Dermis blood vessel endothelial cell (primary cell): Measurements from ENCODE around the gene MAGED4. TPM values are rescaled to one million over a fixed set of nuclear protein-coding genes. Genes with fewer than 3 reads are reported as not detected.
"Not testable (repeated sequence)": the region's sequence is repeated elsewhere in the genome, so short reads cannot be mapped to it uniquely, and the experiment has no call there.

Source experiments
- DNase-seq: peaks from one replicate; pipeline ENCODE4 v3.0.0; 2010
- total RNA-seq: library from RNA; depleted of rRNA; stranded (reverse); fragments of >200 nt; gene quantifications from 2 replicates; pipeline ENCODE4 v1.2.3, GENCODE V29; 2014

Gene MAGED4
- total RNA-seq, result 28.2 and 28.9 TPM in 2 replicates

DNA sequence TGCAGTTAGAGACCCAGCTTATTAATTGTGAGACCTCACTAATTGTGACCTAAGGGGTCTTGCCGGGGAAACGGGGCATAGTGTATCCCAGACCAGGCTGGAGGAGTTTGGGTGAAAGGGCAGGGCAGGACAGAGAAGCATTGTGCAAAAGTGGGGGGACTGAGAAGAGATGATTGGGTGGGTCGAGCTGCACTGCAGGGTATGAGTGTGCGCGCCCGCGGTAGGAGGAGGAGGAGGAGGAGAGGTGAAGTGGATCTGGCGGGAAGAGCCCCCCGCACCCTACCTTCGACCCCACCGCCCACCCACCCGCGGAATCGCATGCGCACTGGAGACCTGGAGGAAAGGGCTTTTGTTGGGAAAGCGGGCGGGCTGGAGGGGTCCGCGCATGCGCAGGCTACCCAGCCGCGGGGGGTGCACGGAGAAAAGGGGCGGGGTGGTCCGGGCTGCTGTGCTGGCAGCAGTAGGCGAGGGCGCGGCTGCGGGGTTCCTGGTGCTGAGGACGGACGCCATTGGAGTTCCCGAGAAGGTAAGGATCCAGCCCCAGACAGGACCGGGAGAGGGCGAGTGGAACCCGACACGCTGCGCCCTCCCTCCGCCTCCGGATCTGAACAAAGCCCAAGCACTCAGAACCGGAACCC is at the start of gene MAGED4:
Gene MAGED4, plus strand, starts transcription at position 449 of the 638 bp plus-strand sequence. CDS start 1,035 bp downstream, outside the sequence.
- DNase-seq, result not testable (repeated sequence)

DNA sequence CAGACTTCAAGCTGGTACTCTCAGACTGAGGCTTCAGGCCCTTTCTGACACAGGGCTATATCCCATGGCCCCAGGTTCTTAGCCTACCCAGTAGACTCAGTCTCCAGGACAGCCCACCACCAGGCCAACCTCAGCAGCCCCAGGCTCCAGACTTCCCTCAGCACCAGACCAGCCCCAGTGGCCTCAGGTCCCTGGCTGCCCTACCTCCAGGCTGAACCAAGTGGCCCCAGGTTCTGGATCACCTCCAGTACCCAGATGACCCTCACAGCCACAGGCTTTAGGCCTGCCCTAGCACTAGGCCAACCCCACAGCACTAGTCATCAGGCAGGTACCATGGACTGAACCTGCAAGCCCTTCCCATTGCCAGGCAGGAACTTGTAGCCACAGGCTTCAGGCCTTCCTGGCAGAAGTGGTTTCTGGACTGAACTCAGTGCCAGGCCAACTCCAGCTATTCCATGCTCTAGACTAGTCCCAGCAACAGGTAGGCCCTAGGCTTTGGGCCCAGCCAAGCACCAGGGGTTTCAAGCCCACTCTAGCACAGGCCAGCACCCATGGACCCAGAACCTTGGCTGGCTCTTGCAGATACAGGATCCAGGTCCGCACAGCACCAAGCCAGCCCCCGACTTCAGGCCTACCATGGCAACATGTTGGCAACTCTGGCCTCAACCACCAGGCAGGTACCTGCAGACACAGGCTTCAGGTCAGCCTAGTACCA is 45.7 kb upstream of the MAGED4 start:
- no peak for DNase-seq

- no peak for DNase-seq
These were observed 45.2 kb upstream of the MAGED4 start for GRCh38 chrX:52139545-52139895.

DNA sequence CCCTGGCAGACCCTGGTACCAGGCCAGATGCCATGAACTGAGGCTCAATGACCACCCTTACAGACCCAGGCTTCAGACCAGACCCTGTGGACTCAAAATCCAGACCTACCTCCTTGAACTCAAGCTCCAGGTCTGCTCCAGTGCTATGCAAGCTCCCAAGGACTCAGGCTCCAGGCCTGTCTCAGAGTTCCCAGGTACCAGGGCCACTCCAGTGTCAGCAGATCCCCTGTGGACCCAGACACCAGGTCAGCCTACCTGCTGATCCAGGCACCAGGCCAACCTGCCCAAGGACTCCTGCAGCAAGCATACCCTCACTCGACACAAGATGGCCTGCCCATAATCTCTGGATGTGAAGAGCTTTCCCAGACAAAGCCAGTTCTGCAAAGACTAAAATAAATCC is 44.7 kb upstream of the MAGED4 start:
- DNase-seq, result no peak

DNA sequence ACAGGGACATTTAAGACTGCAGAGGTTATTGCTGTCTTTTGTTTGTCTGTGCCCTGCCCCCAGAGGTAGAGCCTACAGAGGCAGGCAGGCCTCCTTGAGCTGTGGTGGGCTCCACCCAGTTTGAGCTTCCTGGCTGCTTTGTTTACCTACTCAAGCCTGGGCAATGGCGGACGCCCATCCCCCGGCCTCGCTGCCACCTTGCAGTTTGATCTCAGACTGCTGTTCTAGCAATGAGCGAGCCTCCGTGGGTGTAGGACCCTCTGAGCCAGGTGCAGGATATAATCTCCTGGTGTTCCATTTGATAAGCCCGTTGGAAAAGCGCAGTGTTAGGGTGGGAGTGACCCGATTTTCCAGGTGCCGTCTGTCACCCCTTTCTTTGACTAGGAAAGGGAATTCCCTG is 34.0 kb upstream of the MAGED4 start:
- DNase-seq, result not testable (repeated sequence)

- not testable (repeated sequence) for DNase-seq
These were observed 24.5 kb upstream of the MAGED4 start for GRCh38 chrX:52160140-52160539.

DNA sequence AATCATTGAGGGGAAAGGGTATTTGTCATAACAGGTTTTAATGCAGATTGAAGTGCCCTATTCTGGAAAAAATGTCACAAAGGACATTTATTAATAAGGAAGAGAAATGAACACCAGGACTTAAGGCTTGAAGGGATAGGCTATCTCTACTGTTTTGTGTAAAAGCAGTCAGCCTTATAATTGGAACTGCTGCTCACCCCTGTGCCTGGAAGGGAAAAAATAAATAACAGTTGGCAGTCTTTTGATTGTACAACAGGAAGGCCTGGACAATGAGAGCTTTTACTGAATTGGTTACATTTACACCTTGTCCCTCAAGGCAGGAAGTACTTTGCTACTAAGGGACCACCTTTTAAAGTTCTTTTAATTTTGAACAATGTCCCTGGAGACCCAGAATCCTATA is 17.8 kb upstream of the MAGED4 start:
- DNase-seq, result no peak

- DNase-seq, result not testable (repeated sequence)
These were observed 13.6 kb upstream of the MAGED4 start for GRCh38 chrX:52171055-52171454.

DNA sequence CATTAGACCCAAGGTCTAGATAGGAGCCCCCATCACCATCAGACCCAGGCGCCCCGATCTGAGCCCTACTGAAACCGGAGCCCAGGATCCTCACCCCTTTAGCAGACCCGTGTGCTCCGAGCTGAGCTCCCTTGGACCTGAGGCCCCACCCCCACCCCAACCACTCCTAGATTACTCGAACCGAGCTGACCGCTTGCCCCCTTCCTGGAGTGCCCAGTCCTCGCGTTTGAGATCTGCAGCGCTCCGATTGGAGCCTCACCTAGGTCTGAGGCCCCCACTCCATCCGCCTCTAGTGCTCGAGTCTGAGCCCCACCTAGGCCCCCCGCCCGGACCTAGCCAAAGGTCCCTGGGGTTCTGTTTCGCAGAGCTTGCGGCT is 378 bp downstream of the MAGED4 start:
- DNase-seq, result not testable (repeated sequence)

DNA sequence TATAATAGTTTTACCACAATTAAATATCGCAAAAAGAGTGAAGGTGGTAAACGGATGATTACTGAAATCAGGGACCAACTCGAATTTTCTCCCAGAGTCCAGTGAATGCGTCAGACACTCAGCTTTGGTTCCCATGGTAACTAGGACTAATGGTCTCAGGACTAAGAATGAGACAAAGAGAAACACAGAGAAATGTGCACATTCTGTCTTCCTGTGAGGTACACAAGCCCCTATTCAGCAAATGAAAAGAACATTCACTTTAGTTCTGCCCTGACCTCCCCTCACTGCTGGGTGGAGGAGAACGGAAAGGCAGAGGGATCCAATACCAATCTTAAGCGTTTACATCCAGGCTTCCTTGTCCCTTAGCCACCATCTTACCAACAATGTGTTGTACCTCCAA is 26.7 kb downstream of the MAGED4 start:
- not testable (repeated sequence) for DNase-seq

DNA sequence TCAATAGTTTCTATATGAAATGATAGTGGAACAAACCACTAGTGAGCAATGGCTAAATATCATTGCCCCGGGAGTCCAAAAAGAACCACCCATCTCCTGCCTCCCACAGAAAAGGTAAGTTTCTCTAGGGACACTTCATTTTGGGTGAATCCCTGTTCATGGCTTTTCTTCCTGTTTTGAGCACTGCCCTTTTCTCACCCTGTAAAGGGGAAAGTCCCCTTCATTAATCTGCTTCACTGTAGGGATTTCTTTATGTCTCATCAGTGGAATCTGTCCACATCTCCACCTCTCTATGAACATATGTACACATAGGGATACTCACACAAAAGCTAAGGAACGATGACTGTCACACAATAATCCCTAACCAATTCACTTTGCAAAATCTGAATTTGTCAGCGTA is 28.6 kb downstream of the MAGED4 start:
- no peak for DNase-seq

GRCh38 chrX:52216541-52216940 is 31.9 kb downstream of the MAGED4 start:
- no peak for DNase-seq

- no peak for DNase-seq
These were observed 32.9 kb downstream of the MAGED4 start for GRCh38 chrX:52217494-52218160.

GRCh38 chrX:52220936-52221335 is 36.2 kb downstream of the MAGED4 start:
- no peak for DNase-seq

Other genes starting within 250 kb of the MAGED4 start
- 32.0 and 35.9 TPM in 2 replicates for gene MAGED4B, start 115.7 kb upstream of the MAGED4 start, total RNA-seq
- gene XAGE2, start 184.1 kb downstream of the MAGED4 start, total RNA-seq, result not detected in 2 replicates